GM12878 (cell line): ENCODE data around the gene SETSIP. TPM values are rescaled to one million over a fixed set of nuclear protein-coding genes. Genes with fewer than 3 reads are reported as not detected.

ENCODE experiments used
- ATAC-seq: fragments of 200-7000 bp; cut with Tn5 transposase; 3 replicates; pipeline ENCODE4 v1.9.1; 2020; ENCODE audit warnings: mild to moderate bottlenecking, moderate library complexity
- BruUV-seq: library from RNA; stranded (reverse); fragments of 400-500 nt; replicated peaks from 2 replicates; lab custom pipeline; 2021; lab: Mats Ljungman, UMichigan
- CTCF ChIA-PET: fragments of 300-600 bp; sonication (Branson Sonifier 250); formaldehyde crosslinking; extraction: SDS; loops from one replicate; lab custom pipeline; 2021; ENCODE audit warnings: inconsistent platforms; lab: Yijun Ruan, JAX
- POLR2A ChIA-PET: fragments of 350-600 bp; formaldehyde crosslinking; extraction: SDS; loops from one replicate; lab custom pipeline; 2021; ENCODE audit warnings: inconsistent platforms; lab: Charles Lee
- RAD21 ChIA-PET: fragments of 300-600 bp; sonication (Branson Sonifier 250); formaldehyde crosslinking; loops from one replicate; lab custom pipeline; 2023; ENCODE audit warnings: antibody characterized with exemption; ENCODE audit not compliant: unreplicated experiment; lab: Charles Lee
- SMC1A ChIA-PET: fragments of 300-600 bp; sonication (Branson Sonifier 250); formaldehyde crosslinking; loops from one replicate; lab custom pipeline; 2023; ENCODE audit not compliant: unreplicated experiment, uncharacterized antibody; lab: Charles Lee
- DNase-seq: peaks from one replicate; pipeline ENCODE4 v3.0.0-alpha.2; 2011; ENCODE audit warnings: low read depth, low spot score
- FAIRE-seq: peaks from 3 replicates; lab custom pipeline; 2011; peaks lifted over from hg19 to GRCh38; lab: Jason Lieb, UNC
- H2AFZ ChIP-seq: 2 replicates; pipeline ENCODE4 v1.6.0; 2011; ENCODE audit warnings: low read depth, low read length, control low read depth; ENCODE audit not compliant: control insufficient read depth
- H3K27ac ChIP-seq: 2 replicates; pipeline ENCODE4 v1.5.1; 2011; ENCODE audit warnings: control low read depth; ENCODE audit not compliant: control insufficient read depth, insufficient read depth
- H3K27me3 ChIP-seq, 2 experiments: replicated peaks in 1 of 2; 2 replicates each; pipeline versions ENCODE4 v1.6.0 to v1.6.1; 2011; ENCODE audit warnings: low read length in 1 of 2; ENCODE audit not compliant: control insufficient read depth in 2 of 2, insufficient read depth in 2 of 2
- H3K36me3 ChIP-seq, 2 experiments: 2 replicates each; pipeline ENCODE4 v1.5.1; 2011; ENCODE audit warnings: low read length in 1 of 2; ENCODE audit not compliant: control insufficient read depth in 2 of 2, insufficient read depth in 2 of 2
- H3K4me1 ChIP-seq: 2 replicates; pipeline ENCODE4 v1.6.1; 2011; ENCODE audit warnings: mild to moderate bottlenecking, low read length, moderate library complexity, mixed read lengths; ENCODE audit not compliant: control insufficient read depth, insufficient read depth
- H3K4me2 ChIP-seq: 2 replicates; pipeline ENCODE4 v1.6.0; 2011; ENCODE audit warnings: control low read depth; ENCODE audit not compliant: control insufficient read depth, insufficient read depth
- H3K4me3 ChIP-seq: fragments of 200-600 bp; sonication (generic); 2 replicates; pipeline ENCODE4 v1.5.1; 2016
- H3K79me2 ChIP-seq: 2 replicates; pipeline ENCODE4 v1.6.0; 2011; ENCODE audit warnings: low read length; ENCODE audit not compliant: control insufficient read depth, insufficient read depth
- H3K9ac ChIP-seq: 2 replicates; pipeline ENCODE4 v1.8.0; 2011; ENCODE audit warnings: low read length, control low read depth, mixed read lengths; ENCODE audit not compliant: control insufficient read depth, insufficient read depth
- H3K9me3 ChIP-seq: replicated peaks from 3 replicates; pipeline ENCODE4 v1.5.1; 2011; ENCODE audit warnings: mild to moderate bottlenecking, low read length; ENCODE audit not compliant: control insufficient read depth, insufficient read depth
- H4K20me1 ChIP-seq: 2 replicates; pipeline ENCODE4 v1.6.0; 2011; ENCODE audit not compliant: control insufficient read depth, insufficient read depth
- CBX3 ChIP-seq: fragments of 200-600 bp; sonication (generic); IDR thresholded peaks from 2 replicates; pipeline ENCODE4 v1.6.1; 2016; ENCODE audit warnings: low read depth, borderline replicate concordance
- FOS ChIP-seq: IDR thresholded peaks from 3 replicates; pipeline ENCODE4 v1.6.1; 2011; ENCODE audit warnings: borderline replicate concordance; ENCODE audit not compliant: insufficient read length; ENCODE audit errors: extremely low read depth
- GATAD2B ChIP-seq: fragments of 450-650 bp; conservative IDR thresholded peaks from 2 replicates; pipeline ENCODE4 v1.6.1; 2017; ENCODE audit warnings: low read depth, mild to moderate bottlenecking, moderate library complexity
- IRF4 ChIP-seq: IDR thresholded peaks from 2 replicates; pipeline ENCODE4 v1.6.1; 2011; ENCODE audit warnings: low read depth, low read length
- MYC ChIP-seq: IDR thresholded peaks from 2 replicates; pipeline ENCODE4 v1.6.1; 2011; ENCODE audit warnings: mild to moderate bottlenecking, low read length, moderate library complexity, inconsistent platforms; ENCODE audit not compliant: insufficient read depth, insufficient replicate concordance, insufficient read length, severe bottlenecking
- NFXL1 ChIP-seq: fragments of 450-650 bp; IDR thresholded peaks from 2 replicates; pipeline ENCODE4 v1.6.1; 2017; ENCODE audit warnings: antibody characterized with exemption, mild to moderate bottlenecking, borderline replicate concordance
- SMAD5 ChIP-seq: IDR thresholded peaks from 2 replicates; pipeline ENCODE4 v1.6.1; 2016; ENCODE audit warnings: antibody characterized with exemption, low read depth
- SMARCA5 ChIP-seq: fragments of 450-650 bp; IDR thresholded peaks from 2 replicates; pipeline ENCODE4 v1.6.1; 2017; ENCODE audit warnings: mild to moderate bottlenecking
- SMC3 ChIP-seq: IDR thresholded peaks from 2 replicates; pipeline ENCODE4 v1.6.1; 2011; ENCODE audit warnings: low read length, improper control_type of control experiment, borderline replicate concordance
- SREBF1 ChIP-seq: IDR thresholded peaks from 2 replicates; pipeline ENCODE4 v1.6.1; 2012; ENCODE audit warnings: mild to moderate bottlenecking, low read length
- SUPT20H ChIP-seq: IDR thresholded peaks from 2 replicates; pipeline ENCODE4 v1.6.1; 2011; ENCODE audit warnings: low read depth, mild to moderate bottlenecking, low read length, moderate library complexity, borderline replicate concordance; ENCODE audit not compliant: control insufficient read depth
- ZNF24 ChIP-seq: fragments of 450-650 bp; IDR thresholded peaks from 2 replicates; pipeline ENCODE4 v1.6.1; 2017; ENCODE audit warnings: antibody characterized with exemption, mild to moderate bottlenecking
- in situ Hi-C: fragments of 300-500 bp; cut with MboI; formaldehyde crosslinking; loops from 9 replicates; pipeline ENCODE4 v1.14.3; 2018; ENCODE audit warnings: mixed read lengths
- intact Hi-C: fragments of 100-400 bp; cut with micrococcal nuclease; formaldehyde crosslinking; loops from one replicate; pipeline ENCODE4 v1.14.2; 2022; ENCODE audit not compliant: unreplicated experiment
- polyA plus RNA-seq, 11 experiments: library from polyadenylated mRNA; depleted of rRNA in 4 of 11; unstranded in 6 of 11; stranded (reverse) in 5 of 11; fragments of >200 nt; fragmentation: Nextera tagmentation in 4 of 11; fragmentation: Illumina TruSeq in 1 of 11; extraction: Ambion mirVana in 4 of 11; extraction: Trizol in 1 of 11; gene quantifications; 1 replicate in 1 of 11; 2 replicates in 10 of 11; pipeline versions ENCODE4 v1.2.1 to v1.2.3, GENCODE V29; 2011 to 2016; ENCODE audit warnings: inconsistent platforms in 2 of 11, missing spikeins in 2 of 11, low read depth in 1 of 11
- total RNA-seq, 4 experiments: library from RNA; depleted of rRNA in 3 of 4; stranded (reverse); fragments of >200 nt in 3 of 4; fragmentation: Illumina TruSeq in 1 of 4; extraction: Trizol in 1 of 4; gene quantifications; 2 replicates each; pipeline versions ENCODE4 v1.2.1 to v1.2.3, GENCODE V29; 2013 to 2021
- TF ChIP-seq, protein P1 (sequence below): IDR thresholded peaks from 2 replicates; pipeline ENCODE4 v1.6.1; 2011; ENCODE audit warnings: borderline replicate concordance, low read depth, mild to moderate bottlenecking, moderate library complexity, low read length; ENCODE audit not compliant: insufficient read depth, poor library complexity, severe bottlenecking
- TF ChIP-seq, protein P2 (sequence below): fragments of 450-650 bp; IDR thresholded peaks from 2 replicates; pipeline ENCODE4 v1.6.1; 2018; ENCODE audit warnings: mild to moderate bottlenecking, low read depth, moderate library complexity; ENCODE audit not compliant: partially characterized antibody
- TF ChIP-seq, protein P3 (sequence below): IDR thresholded peaks from 2 replicates; pipeline ENCODE4 v1.6.1; 2012; ENCODE audit warnings: improper control_type of control experiment, low read depth, low read length; ENCODE audit not compliant: insufficient replicate concordance

SETSIP gene
- total and polyA plus RNA-seq, 10 of the 15 experiments (the other 5 are each of a cell fraction or from before 2014, with no cell fraction given): 0.15 to 0.46 (median 0.23) TPM; not detected in 2

DNA sequence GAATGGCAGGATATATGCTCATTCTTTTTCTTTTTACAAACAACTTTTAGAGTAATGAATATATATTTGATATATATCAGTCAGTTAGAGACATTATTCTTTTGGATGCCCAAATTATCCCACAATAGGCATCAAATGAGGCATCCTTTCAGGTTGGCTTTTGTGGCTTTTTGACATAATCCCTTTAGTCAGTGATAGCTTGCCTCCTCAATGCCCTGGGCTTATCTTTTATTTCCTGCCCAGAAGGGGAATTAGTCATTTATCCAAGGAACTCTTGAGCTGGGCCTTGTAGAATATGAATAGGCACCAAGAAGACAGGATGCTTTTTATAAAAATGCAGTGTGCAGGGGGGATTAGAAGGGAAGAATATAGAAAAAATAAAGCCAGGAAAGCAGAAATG lies 23.3 kb downstream of the SETSIP start:
- Histone ChIP-seq H3K9me3 (no peaks in the 10 kb centered on the region), H3K4me1 (no peaks in the 10 kb centered on the region), H3K9ac (no peak overlapping the region), H3K27ac (no peak overlapping the region), H3K27me3 (no peaks in the 10 kb centered on the region), H3K79me2 (no peaks in the 10 kb centered on the region), H4K20me1 (no peaks in the 10 kb centered on the region), H3K4me2 (no peak overlapping the region), H3K4me3 (no peak overlapping the region), H3K36me3 (no peaks in the 10 kb centered on the region), H2AFZ (no peak overlapping the region)
- BruUV-seq: no TSS peak
- in situ Hi-C loops: no loop called here
- ChIA-PET RAD21 (no interaction called here), POLR2A (no interaction called here), SMC1A (no interaction called here), CTCF (interaction anchor here (0.9 kb wide), 1 partner anchor 19 kb away, joined by 3 read pairs; no protein-coding TSS in a partner anchor)
- ATAC-seq (no peak), FAIRE-seq (no peak), DNase-seq (no peak)
- intact Hi-C loops: no loop called here
- TF ChIP-seq CBX3: no peak
- TF ChIP-seq, protein P1, sequence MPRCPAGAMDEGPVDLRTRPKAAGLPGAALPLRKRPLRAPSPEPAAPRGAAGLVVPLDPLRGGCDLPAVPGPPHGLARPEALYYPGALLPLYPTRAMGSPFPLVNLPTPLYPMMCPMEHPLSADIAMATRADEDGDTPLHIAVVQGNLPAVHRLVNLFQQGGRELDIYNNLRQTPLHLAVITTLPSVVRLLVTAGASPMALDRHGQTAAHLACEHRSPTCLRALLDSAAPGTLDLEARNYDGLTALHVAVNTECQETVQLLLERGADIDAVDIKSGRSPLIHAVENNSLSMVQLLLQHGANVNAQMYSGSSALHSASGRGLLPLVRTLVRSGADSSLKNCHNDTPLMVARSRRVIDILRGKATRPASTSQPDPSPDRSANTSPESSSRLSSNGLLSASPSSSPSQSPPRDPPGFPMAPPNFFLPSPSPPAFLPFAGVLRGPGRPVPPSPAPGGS: no peak
- TF ChIP-seq, protein P2, sequence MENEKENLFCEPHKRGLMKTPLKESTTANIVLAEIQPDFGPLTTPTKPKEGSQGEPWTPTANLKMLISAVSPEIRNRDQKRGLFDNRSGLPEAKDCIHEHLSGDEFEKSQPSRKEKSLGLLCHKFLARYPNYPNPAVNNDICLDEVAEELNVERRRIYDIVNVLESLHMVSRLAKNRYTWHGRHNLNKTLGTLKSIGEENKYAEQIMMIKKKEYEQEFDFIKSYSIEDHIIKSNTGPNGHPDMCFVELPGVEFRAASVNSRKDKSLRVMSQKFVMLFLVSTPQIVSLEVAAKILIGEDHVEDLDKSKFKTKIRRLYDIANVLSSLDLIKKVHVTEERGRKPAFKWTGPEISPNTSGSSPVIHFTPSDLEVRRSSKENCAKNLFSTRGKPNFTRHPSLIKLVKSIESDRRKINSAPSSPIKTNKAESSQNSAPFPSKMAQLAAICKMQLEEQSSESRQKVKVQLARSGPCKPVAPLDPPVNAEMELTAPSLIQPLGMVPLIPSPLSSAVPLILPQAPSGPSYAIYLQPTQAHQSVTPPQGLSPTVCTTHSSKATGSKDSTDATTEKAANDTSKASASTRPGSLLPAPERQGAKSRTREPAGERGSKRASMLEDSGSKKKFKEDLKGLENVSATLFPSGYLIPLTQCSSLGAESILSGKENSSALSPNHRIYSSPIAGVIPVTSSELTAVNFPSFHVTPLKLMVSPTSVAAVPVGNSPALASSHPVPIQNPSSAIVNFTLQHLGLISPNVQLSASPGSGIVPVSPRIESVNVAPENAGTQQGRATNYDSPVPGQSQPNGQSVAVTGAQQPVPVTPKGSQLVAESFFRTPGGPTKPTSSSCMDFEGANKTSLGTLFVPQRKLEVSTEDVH: no peak
- TF ChIP-seq, protein P3, sequence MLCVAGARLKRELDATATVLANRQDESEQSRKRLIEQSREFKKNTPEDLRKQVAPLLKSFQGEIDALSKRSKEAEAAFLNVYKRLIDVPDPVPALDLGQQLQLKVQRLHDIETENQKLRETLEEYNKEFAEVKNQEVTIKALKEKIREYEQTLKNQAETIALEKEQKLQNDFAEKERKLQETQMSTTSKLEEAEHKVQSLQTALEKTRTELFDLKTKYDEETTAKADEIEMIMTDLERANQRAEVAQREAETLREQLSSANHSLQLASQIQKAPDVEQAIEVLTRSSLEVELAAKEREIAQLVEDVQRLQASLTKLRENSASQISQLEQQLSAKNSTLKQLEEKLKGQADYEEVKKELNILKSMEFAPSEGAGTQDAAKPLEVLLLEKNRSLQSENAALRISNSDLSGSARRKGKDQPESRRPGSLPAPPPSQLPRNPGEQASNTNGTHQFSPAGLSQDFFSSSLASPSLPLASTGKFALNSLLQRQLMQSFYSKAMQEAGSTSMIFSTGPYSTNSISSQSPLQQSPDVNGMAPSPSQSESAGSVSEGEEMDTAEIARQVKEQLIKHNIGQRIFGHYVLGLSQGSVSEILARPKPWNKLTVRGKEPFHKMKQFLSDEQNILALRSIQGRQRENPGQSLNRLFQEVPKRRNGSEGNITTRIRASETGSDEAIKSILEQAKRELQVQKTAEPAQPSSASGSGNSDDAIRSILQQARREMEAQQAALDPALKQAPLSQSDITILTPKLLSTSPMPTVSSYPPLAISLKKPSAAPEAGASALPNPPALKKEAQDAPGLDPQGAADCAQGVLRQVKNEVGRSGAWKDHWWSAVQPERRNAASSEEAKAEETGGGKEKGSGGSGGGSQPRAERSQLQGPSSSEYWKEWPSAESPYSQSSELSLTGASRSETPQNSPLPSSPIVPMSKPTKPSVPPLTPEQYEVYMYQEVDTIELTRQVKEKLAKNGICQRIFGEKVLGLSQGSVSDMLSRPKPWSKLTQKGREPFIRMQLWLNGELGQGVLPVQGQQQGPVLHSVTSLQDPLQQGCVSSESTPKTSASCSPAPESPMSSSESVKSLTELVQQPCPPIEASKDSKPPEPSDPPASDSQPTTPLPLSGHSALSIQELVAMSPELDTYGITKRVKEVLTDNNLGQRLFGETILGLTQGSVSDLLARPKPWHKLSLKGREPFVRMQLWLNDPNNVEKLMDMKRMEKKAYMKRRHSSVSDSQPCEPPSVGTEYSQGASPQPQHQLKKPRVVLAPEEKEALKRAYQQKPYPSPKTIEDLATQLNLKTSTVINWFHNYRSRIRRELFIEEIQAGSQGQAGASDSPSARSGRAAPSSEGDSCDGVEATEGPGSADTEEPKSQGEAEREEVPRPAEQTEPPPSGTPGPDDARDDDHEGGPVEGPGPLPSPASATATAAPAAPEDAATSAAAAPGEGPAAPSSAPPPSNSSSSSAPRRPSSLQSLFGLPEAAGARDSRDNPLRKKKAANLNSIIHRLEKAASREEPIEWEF: no peak
- no peak for TF ChIP-seq SMAD5
- TF ChIP-seq SREBF1: no peak
- no peak for TF ChIP-seq MYC
- no peak for TF ChIP-seq SMC3
- TF ChIP-seq SMARCA5: no peak
- no peak for TF ChIP-seq GATAD2B
- no peak for TF ChIP-seq ZNF24
- no peak for TF ChIP-seq IRF4
- TF ChIP-seq NFXL1: no peak
- no peak for TF ChIP-seq SUPT20H
- no peak for TF ChIP-seq FOS
